ENCODE measurements around the gene RARA.

- TF ChIP-seq SP7 (tag by site-specific recombination; IDR thresholded peaks at IDR 0.05) (no peak), CTCF (tag by site-specific recombination; IDR thresholded peaks at IDR 0.05) (no peak), HOXA7 (CRISPR knock-in tag; IDR thresholded peaks at IDR 0.05; ENCODE audit: borderline replicate concordance) (no peak)
- TF ChIP-seq, protein P1, sequence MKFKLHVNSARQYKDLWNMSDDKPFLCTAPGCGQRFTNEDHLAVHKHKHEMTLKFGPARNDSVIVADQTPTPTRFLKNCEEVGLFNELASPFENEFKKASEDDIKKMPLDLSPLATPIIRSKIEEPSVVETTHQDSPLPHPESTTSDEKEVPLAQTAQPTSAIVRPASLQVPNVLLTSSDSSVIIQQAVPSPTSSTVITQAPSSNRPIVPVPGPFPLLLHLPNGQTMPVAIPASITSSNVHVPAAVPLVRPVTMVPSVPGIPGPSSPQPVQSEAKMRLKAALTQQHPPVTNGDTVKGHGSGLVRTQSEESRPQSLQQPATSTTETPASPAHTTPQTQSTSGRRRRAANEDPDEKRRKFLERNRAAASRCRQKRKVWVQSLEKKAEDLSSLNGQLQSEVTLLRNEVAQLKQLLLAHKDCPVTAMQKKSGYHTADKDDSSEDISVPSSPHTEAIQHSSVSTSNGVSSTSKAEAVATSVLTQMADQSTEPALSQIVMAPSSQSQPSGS (tag by site-specific recombination; IDR thresholded peaks at IDR 0.05; ENCODE audit: low read depth), result no peak
These were observed 26.6 kb downstream of the RARA start for GRCh38 chr17:40335620-40336019.
